Muscle of arm (tissue), 12 donors: Measurements from ENCODE around the gene SLC12A8. TPM values are rescaled to one million over a fixed set of nuclear protein-coding genes. Genes with fewer than 3 reads are reported as not detected.
A peak's percentile ranks its signal among the peaks of the same experiment; 100 is the strongest.

Experiments used
- DNase-seq: peaks from one replicate; pipeline ENCODE4 v3.0.0-alpha.2; 2013
- polyA plus RNA-seq, 12 donors: library from polyadenylated mRNA; unstranded; fragments of 120-200 nt; gene quantifications; one replicate each; pipeline ENCODE4 v1.2.1, GENCODE V29; 2013; ENCODE audit not compliant: insufficient read length in 12 of 12

SLC12A8 gene
- polyA plus RNA-seq, 12 donors, result 0.33 to 2.4 (median 0.74) TPM; not detected in 2

DNA sequence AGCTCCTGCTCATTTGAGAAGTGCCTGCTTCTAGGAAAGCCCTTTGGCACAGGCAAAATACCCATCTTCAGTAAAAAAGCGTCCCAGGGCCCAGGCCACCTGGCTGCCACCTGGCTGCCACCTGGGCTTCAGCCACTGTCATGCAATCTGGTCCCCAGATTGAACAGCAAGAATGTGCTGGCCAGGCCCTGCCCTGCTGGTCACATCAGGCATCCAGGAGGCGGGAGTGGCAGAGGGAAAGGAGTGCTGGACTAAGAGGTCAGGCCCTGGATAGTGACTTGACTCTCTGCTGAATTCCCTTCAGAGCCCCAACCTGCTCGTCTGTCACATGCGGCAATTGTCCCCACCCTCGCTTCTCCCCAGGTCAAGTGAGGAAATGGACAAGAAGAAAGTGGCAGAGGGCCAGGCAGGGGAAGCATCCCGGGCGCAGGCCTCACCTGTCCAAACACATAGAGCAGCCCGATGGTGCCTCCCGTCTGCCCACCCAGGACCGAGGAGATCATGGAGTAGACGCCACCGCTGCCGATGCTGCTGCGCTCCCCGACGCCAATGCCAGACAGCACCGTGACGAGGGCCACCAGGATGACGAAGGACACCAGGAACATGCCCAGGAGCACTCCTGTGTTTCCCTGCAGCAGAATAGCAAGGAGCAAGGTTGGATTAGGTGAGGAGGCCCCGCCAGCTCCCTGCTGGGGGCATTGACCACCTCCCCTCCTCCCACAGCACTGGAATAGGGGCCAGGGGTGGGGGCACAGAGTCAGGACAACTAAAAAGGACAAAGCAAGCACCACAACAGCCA lies 25.5 kb downstream of the SLC12A8 start:
- no peak for DNase-seq

DNA sequence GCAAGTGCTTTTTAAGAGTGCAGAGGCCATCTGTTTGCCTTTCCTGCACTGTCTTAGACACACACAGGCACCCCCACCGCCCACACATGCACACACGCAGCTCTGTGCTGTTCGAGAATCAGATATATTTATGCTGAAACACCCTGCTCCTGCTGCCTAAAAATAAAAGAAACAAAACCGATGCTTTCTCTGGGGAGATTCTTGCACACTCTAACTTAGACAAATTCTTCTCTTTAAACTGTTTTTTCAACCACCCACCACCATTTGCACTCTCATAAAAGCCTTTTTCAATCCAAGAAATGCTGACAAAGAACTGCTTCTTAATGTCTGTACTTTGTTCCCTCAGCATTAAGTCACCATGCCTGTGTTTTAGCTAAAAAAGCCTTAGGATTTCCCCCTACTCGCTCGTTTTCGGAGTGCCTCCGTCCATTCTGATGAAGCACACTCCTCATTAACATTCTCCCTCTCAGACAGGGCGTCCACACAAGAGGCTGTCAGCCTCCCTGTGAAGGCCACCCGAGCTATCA lies 26.2 kb downstream of the SLC12A8 start:
- peak; percentile 39 for DNase-seq

DNA sequence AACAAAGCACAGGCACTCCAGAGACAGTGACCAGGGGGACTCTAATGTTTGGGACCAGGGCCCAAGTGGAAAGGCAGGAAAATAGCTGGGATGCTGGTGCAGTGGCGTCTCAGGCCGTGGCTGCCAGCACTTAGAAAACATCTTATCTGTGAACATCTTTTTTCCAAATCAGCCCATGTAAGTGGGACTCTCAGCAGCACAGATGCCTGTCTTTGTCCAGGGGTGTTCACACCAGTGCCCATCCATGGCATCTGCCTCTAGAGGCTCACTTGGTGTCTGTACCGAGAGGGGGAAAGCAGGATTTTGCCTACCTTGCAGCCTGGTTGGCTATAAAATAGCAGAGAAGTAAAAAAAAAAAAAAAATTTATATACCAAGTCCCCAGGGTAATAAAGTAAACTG lies 26.7 kb downstream of the SLC12A8 start:
- no peak for DNase-seq

DNA sequence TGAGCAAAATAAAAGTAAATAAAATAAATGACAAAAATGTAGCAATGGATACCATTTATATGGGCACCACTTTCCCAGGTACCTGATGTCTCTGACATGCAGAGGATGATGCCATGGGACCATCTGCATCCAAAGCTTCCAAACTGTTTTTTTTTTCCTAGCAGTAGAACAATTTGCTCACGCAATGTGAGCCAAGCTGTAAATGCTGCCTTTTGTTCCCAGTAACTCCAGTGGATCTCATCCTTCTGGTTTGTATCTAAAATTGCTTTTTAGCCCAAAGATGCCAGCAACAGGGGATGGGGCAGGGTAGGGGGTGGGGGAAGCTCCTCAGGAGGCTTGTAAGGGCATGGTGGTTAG lies 32.7 kb downstream of the SLC12A8 start:
- no peak for DNase-seq

DNA sequence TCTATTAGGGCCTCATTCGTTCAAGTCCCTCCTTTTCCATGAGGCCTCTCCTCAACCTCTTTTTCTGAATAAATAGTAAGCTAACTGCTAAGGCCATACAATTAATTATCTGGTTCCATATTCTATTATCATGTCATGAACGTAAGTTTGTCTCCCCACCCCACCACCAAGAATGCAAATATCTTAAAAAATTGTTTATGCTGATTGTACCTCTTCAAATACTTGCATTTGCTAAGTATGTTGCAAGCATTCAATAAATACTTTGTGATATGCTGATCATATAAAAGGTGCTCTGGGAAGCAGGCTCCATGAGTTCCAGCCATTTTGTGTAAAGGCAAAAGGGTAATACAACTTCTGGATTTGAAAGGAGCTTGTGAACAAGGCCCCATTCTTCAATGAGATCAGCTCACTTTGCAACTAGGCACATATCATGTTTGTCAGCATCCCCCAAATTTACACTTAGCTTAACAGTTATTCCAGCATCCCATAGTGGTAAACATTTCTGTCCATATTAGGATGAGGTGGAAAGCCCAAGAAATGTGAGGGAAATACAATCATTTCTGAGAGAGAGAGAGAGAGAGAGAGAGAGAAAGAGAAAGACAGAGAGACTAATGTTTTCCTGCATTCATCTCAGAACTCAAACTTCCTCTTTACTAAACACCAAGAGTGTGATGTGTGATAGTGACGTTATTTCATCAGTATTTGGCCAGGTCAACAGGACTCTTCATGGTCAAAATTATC lies 33.2 kb downstream of the SLC12A8 start:
- no peak for DNase-seq

DNA sequence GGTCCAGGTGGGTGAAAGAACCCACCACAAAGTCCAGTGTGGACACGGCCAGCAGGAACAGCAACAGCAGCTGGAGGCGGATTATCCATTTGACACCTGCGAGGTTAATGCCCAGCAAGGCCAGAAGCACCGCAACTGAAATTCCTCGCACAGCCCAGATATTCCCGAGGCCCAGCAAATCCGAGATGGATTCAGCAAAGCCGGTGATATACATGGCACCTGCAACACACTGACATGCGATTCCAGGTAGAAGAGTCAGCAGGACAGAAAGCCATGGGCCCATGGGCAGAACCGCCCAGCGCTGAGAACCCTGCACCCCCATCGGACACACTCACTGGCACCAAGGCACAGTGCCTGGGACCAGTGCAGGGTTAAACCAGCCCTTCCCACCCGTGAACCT lies 34.8 kb downstream of the SLC12A8 start:
- DNase-seq, result no peak

DNA sequence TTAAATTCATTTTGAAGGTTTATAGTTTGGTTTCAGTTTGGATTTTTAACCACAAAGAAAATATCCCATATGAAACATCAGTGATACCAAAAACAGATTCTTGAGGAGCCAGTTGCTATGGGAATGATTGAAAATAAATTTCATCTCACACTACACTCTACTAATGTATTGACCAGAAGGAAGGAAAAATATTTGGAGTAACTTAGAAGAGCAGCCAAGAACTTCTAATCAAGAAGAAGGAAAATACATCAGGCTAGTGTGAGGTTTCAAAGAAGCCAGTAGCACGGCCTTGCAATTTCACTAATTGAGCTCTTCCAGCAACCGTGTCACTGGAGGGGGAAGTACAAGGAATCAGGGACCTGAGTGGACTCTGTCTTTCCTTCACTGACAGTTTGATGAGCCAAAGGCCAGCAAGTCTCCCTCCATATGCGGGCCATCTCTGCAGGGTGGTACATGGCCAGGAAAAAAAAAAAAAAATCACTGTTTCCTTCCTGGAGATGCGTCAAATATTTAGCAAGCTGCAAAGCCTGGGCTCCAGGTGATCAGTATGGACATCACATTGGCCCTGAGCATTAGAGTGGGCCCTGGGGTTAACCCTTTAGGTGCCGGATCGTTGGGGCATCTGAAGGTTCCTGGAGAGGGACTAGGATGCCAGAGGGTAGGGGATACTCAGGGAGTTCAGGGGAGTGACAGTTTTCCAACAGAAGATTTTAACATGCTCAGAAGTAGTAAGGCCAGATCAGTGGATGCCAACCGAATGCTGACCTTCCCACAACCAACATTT lies 37.1 kb downstream of the SLC12A8 start:
- DNase-seq, result peak; percentile 48

DNA sequence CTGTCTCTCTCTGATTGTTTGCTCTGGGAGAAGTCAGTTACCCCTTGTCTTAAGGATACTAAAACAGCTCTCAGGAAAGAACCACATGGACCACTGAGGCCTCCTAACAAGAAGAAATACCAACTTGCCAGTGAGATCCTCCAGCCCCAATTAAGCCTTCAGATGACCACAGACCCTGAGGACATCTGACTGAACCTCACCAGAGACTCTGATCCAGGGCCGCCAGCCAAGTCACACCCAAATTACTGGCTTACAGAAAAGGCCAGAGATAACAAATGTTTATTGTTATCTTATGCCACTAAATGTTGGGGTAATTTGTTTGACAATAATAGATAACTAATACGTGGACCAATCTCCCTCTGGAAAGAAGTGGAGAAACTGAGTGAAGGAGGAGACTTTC lies 40.2 kb downstream of the SLC12A8 start:
- DNase-seq, result no peak

DNA sequence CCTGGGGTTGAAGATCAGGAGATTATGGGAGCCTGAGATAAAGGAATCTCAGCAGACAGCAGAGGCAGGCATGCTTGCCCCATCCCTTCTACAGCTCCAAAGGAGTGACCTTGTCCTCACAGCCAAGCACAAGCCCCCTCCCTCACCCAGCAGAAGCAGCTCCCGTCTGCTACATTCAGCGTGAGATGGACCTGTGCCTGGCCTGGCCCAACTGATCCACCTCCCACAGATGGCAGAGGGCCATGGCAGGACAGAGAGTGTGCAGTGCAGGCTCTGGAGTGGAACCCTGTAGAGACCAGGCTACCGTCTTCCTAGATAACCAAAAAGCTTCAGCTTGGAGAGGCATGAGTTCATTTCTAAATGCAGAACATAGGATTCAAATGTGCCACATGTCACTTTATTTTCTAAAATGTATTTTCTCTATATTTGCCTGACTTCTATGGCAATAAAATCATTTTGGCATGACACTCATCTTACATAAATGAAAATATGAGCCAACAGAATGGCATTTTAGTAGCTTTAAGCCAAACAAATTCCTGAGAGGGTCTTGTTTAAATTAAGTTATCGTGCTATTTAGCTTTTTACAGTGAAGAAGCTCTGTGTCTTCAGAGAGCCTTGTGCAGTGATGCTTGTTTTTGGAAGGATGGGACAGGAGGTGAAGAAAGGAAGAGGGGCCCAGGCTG lies 43.7 kb downstream of the SLC12A8 start:
- no peak for DNase-seq

DNA sequence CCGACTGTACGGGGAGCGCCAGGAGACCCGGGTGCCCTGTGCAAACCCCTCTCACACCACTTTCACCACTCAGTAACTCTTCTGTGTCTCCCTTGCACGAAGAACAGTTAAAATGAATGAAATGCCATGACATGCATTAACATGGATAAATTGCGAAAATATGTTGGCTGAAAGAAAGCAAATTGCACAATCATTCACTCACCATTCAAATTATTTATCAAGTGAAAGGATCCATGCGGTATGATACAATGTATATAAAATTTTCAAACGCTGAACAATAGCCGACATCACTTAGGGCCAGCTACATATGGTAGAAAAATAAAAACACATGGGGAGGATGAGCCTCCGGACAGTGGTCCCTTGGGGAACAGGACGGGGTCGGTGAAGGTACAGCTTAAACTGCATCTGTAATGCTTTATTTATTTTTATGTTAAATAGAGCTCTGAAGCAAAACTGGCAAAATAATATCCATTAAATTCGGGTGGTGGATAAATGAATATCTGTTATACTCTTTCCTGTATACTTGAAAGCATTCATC lies 45.9 kb downstream of the SLC12A8 start:
- no peak for DNase-seq

DNA sequence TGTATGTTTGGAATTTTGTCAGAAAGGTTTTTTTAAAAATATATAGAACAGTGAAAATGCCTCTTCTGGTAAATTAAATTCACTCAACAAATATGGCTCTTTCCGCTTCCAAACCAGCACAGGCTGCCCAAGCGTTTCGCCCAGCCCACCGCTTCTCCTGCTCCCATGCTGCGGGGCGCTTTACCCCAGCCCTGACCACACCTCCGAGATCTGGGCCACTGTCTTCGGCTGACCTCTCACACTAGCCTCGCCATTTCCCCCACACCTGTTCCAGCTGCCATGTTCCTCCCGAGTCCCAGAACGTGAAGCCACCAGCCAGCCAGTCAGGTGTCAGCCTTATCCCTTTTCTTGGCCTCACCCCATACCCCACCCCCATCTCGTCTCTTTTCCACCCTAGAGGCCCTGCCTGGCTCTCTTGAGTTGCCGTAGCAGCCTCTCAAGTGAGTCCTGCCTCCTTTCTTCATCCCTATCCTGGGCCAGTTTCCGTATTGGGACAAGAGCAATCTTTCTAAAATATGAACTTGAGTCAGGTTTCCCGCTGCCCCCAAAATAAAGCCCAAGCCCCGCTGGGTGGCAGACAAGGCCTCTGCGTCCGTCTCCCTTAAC lies 46.5 kb downstream of the SLC12A8 start:
- no peak for DNase-seq

DNA sequence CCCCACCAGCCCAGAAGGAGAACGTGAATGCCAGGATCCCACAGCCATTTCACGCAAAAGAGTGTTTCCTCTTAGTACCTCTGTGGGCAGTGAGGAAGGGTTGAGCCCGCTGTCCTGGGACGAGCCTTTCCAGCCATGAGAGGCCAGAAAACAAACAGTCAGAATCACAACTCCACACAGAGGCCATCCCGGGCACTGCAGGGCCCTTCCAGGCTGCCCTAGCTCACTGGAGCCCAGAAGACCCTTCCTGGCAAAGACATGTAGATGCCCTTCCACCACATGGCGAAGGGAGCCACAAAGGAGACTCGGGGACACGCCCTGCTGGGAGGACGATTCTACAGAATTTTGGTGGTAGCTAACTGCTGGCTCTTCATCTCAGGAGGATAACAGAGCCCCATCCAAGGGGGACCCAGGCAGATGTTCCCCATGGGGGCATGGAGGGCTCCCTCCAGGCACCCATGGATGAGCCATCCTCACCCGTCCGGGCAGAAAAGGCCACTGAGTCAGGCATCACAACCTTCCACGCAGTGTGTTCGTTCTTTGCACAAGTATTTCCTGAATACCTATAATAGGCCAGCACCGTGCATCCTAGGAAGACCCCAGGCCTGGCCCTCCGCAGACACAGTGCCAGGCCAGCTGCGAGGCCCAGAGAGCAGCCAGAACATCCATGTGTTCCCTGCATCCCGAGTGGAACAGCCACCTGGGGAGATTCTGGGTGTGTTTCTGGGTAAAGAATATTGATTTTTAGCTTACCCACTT lies 47.2 kb downstream of the SLC12A8 start:
- no peak for DNase-seq

DNA sequence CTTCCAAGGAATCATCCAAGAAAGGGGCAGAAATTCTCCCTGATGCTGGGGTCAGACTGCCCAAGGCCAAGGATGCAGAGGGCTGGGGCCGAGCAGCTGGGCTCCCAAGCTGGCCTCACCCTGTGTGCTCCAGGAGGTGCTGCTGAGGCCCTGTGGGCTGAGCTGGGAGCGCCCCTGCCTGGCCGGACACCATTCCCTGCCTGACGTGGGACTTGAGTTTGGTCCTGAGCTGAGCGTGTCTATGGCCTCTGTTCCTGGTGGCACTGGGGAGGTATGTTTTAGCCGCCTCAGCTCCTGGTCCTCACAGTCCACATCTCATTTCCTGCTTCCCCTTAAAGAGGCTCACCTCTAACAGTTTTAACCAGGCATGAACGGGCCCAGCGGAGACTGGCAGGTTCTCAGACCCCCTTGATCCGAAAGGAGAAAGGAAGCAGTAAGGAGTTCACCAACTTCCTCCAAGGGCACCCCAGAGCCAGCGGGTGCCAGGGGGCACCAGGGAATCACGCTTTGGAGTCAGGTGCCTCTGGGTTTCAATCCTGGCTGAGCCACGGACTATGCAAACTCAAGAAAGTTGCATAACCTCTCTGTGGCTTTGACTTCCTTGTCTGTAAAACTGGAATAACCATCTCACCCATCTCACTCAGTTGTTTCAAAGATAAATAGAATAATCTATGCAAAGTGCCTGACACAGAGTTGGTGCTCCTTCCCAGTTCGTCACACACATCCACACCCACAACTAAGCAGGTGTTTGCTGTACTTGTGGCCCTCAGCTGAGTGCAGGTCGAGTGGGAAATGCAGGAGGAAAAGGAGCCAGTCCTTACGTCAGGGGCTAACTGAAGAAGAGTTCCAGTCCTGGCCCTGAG lies 48.6 kb downstream of the SLC12A8 start:
- no peak for DNase-seq

DNA sequence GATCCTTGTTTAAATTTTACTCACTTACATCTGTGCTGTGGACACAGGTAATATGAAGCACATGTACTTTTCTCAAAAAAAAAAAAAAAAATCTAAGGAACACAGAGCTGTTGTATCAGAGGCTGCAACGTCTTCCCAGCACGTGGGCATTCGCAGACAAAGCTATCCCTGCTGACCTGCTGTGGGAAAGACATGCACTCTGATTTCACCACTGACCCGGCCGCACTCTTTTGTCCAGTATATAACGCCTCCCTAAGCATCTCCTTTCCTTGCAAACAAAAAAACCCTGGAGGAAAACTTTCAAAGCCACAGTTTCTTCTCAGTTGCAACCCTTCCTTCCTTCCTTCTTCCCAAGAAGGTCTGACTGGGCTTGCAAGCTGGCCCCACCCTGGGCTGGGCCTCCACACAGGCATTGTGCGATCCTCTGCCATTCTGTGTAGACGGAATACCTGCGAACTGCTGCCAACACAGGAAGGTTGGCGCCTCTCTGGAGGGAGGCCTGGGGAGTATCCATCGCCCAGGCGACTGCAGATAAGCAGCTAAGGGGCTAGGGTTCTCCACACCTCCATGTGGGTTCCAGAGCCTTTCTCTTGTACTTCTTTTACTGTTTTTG lies 50.8 kb downstream of the SLC12A8 start:
- DNase-seq, result no peak

DNA sequence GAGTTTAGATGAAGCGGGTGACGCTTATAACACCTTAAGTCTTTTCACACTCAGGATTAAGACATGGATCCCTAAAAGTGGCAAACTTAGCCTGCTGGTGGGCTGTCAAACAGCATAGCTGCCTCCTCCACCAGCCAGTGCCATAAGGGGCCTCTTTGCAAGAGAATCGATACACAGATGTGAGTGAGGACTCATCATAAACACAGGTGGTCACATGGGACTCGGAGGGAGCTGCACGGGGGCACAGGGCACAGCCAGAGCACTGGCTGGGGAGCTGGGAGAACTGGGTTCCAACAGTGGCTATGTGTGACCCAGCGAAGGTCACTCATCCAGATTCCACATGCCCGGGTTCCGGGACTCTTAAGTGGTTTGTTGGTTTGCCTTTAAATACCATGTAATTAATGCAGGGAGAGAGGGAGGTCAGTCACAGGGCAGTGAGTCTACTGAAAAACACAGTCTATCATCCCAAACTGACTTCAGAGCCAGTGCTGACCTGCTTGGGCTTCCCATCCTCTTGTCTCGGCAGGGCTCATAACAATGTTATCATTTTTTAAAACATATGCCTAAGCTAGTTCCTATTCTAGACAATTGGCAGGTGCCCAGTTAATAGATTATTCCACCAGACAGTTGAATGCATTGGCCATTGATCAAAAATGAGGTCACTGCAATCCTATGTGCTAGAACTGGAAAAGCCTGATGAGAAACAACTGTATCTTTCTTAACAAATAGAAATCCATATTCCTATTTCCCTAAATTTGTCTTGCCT lies 51.8 kb downstream of the SLC12A8 start:
- peak; percentile 87 for DNase-seq

DNA sequence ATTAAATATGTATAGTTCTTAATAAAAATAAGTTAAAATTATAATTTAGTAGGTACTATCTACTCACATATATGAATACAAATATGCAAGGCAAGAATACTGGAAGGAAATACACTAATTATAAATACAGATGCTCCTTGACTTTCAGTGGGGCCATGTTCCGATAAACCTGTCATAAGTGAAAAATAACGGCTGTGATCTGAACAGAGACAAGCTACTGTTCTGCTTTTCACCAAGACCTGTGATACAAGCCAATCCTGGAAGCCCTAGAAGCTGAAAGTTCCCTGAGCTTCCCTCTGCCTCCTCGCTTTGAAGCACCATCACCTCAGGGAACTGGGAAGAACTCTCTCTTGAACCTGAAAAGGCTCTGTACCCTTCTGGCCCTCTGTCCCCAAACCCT lies 55.4 kb downstream of the SLC12A8 start:
- DNase-seq, result no peak

DNA sequence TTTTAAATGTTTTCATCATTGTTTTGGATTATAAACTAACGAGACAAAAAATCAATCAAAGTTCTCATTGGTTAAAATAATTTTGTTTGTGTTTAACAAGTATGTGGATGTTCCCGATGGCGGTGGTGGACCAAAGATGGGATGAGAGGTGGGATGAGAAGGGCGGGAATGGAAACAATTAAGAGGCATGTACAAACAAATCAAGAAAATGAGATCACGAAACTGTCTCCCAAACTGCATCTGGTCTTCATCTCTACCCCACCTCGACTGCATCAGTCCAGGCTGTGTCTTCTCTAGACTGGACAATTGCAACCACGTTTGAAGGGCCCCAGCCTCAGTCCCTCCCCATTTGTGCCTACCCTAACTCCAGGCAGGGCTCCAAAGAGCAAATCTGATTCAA lies 56.1 kb downstream of the SLC12A8 start:
- no peak for DNase-seq

DNA sequence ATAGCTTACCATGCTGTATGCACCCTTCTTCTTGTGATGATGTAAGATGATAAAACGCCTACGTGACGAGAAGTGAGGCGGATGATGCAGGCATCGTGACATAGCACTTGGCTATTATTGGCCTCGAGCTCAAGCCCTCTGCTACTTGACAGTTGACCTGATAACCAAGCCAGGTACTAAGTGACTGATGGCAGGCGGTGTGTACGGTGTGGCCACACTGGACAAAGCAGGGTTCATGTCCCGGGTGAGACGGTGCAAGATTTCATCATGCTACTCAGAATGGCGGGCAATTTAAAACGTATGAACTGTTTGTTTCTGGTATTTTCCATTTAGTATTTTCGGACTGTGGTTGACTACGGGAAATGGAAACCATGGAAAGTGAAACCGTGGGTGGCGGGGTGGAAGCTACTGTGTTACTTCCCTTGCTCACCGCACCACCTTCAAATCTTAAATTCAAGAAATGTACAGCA lies 57.7 kb downstream of the SLC12A8 start:
- DNase-seq, result no peak
